GM13977 (cell line): Measurements from ENCODE around the gene ORM2.
A peak's percentile ranks its signal among the peaks of the same experiment; 100 is the strongest.

ENCODE experiments used
- DNase-seq: peaks from one replicate; pipeline ENCODE4 v3.0.0; 2012; ENCODE audit warnings: low spot score
- in situ Hi-C: fragments of 300-500 bp; cut with MboI; formaldehyde crosslinking; loops from one replicate; pipeline ENCODE4 v1.12.0; 2022; ENCODE audit warnings: low sequenced_read_pairs, low pct_unique_long_range_greater_than_20kb, mixed read lengths, inconsistent platforms; ENCODE audit not compliant: unreplicated experiment
- TF ChIP-seq, protein P1 (sequence below): IDR thresholded peaks from 2 replicates; pipeline ENCODE4 v1.5.1; 2012; ENCODE audit warnings: mild to moderate bottlenecking, control low read depth; ENCODE audit not compliant: insufficient read depth; ENCODE audit errors: extremely low read depth, missing control alignments

ORM2 gene

DNA sequence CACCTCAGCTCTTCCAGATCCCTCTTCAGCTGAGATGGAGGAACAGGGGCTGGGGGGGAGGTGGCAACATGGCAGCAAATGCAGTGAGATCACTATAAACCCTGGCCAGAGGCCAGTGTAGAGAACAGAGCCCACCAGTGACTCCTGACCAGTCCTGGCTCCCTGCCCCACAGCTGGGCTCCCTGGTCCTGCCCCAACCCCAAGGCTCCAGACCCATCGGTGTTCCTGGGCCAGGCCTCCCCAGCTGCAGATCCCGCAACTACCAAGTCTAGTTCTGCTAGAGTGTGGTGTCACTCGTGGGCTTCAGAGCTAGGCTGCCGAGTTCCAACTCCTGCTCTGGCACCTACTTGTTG is 41.3 kb downstream of the ORM2 start:
- DNase-seq = no peak
- TF ChIP-seq, protein P1, sequence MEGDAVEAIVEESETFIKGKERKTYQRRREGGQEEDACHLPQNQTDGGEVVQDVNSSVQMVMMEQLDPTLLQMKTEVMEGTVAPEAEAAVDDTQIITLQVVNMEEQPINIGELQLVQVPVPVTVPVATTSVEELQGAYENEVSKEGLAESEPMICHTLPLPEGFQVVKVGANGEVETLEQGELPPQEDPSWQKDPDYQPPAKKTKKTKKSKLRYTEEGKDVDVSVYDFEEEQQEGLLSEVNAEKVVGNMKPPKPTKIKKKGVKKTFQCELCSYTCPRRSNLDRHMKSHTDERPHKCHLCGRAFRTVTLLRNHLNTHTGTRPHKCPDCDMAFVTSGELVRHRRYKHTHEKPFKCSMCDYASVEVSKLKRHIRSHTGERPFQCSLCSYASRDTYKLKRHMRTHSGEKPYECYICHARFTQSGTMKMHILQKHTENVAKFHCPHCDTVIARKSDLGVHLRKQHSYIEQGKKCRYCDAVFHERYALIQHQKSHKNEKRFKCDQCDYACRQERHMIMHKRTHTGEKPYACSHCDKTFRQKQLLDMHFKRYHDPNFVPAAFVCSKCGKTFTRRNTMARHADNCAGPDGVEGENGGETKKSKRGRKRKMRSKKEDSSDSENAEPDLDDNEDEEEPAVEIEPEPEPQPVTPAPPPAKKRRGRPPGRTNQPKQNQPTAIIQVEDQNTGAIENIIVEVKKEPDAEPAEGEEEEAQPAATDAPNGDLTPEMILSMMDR = no peak
- in situ Hi-C loops = no loop called here

DNA sequence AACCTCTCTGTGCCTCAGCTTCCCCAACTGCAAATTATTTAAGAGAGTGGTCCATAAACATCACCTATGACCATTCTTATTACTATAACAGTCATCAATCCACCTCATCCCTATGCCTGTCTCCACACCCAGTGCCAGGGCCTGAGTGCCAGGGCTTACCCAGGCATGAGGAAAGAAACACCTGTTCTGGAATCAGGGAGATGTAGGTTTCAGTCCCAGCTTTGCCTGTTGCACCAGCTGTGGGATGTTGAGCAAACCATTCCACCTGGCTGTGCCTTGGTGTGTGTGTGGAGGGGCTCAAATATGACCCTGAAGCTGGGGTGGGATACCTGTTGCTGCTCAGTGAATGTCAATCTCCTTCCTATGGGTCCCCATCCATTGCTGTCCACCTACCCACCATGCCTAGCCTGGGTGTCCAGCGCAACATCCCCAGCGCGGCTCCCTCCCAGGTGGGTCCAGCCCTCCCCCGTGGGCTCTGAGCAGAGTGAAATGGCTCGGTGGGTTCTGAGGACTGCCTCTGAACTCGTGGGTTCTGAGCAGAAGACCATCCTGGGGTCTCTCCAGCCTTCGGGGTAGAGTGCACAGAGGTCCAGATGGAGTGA is 41.8 kb downstream of the ORM2 start:
- no peak for DNase-seq
- TF ChIP-seq, protein P1 = no peak

DNA sequence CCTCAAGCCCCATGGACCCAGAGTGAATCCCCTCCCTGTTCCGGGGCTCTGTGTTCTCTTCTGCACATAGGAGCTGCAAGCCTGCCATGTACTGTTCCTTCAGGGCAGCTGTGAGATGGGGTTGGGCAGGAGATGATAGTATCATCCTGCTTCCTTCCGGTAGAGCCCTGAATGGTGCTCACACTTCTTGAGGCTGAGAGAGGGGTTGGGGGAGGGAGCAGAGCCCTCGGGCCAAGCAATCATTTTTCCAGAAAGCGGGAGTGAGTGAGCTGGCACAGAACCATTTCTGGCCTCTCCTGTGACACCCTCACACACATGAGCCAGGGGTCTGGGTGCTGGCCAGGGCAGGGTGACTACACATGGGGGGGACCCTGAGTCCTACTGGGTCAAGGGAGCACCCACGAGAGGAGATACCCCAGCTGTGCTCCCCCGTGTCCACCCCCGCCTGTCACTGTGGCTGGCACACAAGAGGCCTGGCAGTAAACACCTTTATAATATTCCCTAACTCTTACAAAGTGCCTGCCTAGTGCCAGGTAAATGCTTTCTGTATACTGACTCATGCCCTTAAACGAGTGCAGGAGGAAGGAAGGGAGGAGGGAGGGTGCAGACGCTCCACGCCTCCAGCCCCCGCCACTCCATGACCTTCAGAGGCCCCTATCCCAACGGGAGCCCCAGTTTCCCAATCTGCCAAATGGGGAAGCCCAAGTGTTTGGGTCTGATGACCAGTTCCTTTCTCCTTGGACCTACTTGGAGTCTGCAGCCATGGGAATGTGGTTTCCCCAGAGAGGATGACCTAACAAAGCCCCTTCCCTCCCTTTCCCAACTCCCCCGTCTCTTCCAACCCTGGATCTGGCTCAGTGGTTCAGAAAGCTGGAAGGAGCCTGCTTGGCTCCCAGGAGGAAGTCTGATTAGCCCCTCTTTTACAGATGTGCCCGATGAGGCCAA is 42.6 kb downstream of the ORM2 start:
- in situ Hi-C loops = no loop called here
- TF ChIP-seq, protein P1 = no peak
- DNase-seq = peak; percentile 62

More for the DNA sequence above, 41.8 kb downstream of the ORM2 start:
- in situ Hi-C loops = no loop called here

DNA sequence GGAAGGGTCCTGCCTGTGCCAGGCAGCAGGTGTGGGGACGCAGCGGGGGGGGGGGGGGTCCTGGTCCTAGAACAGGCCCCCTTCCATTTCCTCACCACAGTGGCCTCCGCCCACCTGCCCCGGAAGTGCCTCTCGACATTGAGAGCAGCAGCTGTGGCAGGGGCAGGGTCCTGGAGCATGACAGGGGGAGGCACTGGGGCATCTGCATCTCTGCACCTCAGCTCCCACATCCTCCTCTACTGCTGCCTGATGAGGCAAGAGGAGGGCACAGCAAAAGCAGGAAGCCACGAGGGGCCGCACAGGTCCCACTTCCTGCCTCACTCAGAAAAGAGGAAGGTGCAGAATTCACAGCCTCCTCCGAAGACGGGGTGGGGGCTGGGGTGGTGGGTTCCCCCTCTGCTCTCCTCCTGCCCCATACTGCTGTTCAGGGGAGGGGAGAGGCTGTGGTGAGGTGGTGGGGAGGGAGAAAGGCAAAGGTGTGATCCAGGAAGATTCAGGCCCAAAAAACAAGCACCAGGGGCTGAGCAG is 43.3 kb downstream of the ORM2 start:
- peak; percentile 85 for DNase-seq
- TF ChIP-seq, protein P1 = peak; percentile 25
- in situ Hi-C loops = no loop called here

DNA sequence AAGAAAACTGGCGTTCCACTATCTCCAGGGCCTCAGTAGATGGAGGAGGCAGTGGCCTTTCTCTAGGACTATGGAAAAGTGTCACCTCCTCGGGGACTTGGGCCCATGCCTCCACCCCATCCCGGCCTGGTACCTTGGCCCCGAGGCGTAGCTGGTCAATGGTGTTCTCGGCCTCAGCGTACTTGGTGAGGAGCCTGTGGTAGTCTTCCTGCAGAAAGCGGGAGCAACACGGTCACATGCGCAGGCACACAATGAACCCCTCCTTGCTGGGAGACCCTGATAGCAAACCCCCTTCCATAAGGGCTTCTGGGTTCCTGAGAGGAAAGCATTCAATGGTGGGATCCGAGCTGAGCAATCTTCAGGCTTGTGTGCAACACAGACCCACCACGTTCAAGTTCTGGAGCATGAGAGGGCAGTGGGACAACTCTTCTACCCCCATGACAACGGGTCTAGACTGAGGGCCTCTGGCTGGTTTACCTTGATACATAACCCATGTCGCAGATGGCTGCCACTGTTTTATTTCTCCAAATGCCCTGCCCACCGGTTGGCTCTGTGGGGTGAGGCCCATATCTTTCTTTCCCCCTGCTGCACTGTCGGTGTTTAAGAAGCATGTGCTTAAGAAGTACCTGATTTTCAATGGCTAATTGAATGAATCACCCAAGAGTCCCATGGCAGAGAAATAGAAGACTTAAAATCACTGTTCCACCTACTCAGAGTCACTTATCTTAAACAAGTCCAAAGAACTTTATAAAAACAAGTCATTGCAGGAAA is 44.5 kb downstream of the ORM2 start:
- TF ChIP-seq, protein P1 = no peak
- no peak for DNase-seq
- in situ Hi-C loops = no loop called here

DNA sequence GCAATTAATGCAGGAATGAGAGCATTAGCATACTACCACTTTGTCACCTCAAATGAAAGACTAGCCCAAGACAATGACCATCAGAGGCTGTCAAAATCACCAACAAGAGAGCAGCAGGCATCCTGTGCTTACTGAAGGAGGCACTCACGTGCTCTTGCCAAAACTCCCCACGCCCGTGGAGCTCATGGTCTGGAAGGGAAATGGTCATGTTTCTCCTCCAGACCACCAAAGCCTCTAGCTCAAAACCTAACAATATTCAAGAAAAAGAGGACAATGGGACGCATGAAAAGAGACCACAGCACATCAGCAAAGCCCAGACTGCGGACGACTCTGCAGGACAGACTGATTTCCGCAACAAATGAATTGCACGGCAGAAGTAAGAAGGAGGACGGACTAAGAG is 45.3 kb downstream of the ORM2 start:
- in situ Hi-C loops = no loop called here
- TF ChIP-seq, protein P1 = no peak
- no peak for DNase-seq
